ENCODE measurements around the gene EIF2D. TPM values are rescaled to one million over a fixed set of nuclear protein-coding genes. Genes with fewer than 3 reads are reported as not detected.

EIF2D gene
- total RNA-seq, 1 experiment from 2014 or later: 110 TPM

- intact Hi-C loops (cut with micrococcal nuclease): loop anchor here (5.0 kb wide), 1 partner anchor 303 kb away; no protein-coding TSS in a partner anchor
- POLR2A ChIA-PET (ENCODE audit: unreplicated experiment): interaction anchor here (0.6 kb wide), 1 partner anchor 109 kb away, joined by 4 read pairs; no protein-coding TSS in a partner anchor
- no TSS peak for BruUV-seq (replicated peaks)
Measured at GRCh38 chr1:206609229-206609991, 2.9 kb downstream of the EIF2D start.

DNA sequence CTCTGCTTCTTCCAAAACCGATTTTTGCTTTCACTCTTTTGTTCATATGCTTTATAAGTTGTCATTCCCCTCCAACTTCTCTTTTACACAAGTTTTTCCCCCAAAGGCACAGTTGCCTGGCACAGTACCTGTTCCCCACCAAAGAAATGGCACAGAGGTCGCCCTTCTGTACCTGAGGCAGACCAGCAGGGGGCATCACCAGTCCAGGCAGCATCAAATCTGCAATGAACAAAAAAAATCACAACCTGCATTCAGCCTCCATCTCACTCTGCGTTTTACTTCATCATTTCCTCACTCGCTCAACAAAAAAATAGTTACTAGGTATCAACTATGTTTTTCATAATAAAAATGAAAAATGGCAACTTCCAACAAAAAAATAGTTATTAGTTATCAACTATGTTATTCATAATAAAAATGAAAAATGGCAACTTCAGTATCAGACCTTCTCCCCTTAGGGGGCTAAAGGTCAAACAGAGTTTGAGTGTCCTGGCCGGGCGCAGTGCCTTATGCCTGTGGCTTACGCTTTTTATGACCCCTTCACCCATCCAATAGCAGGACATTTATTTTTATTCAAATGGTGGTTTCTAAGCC, 4.1 kb downstream of the EIF2D start:
- ATAC-seq (no peak), DNase-seq (peak; percentile 68)
- BruUV-seq (replicated peaks): no TSS peak
- peaks cover 39% of the 10 kb centered on the region for H3K36me3 ChIP-seq (ENCODE audit: low read depth, low read length)
- no peak overlapping the region for H3K4me2 ChIP-seq (ENCODE audit: low read length)
- ChIA-PET CTCF (no interaction called here), POLR2A (ENCODE audit: unreplicated experiment) (no interaction called here)
- no peak overlapping the region for H2AFZ ChIP-seq (ENCODE audit: low read length)
- intact Hi-C loops (cut with micrococcal nuclease): loop anchor here (1.0 to 5.0 kb wide), 2 partner anchors 56 to 304 kb away; no protein-coding TSS in a partner anchor
- TF ChIP-seq EZH2phosphoT487 (IDR thresholded peaks at IDR 0.05; ENCODE audit: borderline replicate concordance, low read length): no peak
- TF ChIP-seq CTCF (conservative IDR thresholded peaks at IDR 0.05; ENCODE audit: low read depth, low read length): peak; percentile 99
- H3K27ac ChIP-seq (ENCODE audit: low read length): no peak overlapping the region
- no peak overlapping the region for H3K4me3 ChIP-seq (ENCODE audit: low read length)
- H3K9ac ChIP-seq (ENCODE audit: low read length): no peak overlapping the region
- peaks cover 7% of the 10 kb centered on the region for H3K4me1 ChIP-seq (ENCODE audit: insufficient read depth, low read length)
- H3K27me3 ChIP-seq (ENCODE audit: low read length): no peaks in the 10 kb centered on the region
- H3K9me2 ChIP-seq (replicated peaks; ENCODE audit: low read length): no peaks in the 10 kb centered on the region
- H3F3A ChIP-seq (ENCODE audit: low read length, unreplicated experiment): peaks cover 6% of the 10 kb centered on the region
- peaks cover 16% of the 10 kb centered on the region for H3K79me2 ChIP-seq (ENCODE audit: low read length)
- no peaks in the 10 kb centered on the region for H4K20me1 ChIP-seq (ENCODE audit: low read length)
- no peaks in the 10 kb centered on the region for H3K9me3 ChIP-seq (ENCODE audit: low read length)

More at GRCh38 chr1:206609229-206609991, 2.9 kb downstream of the EIF2D start:
- CTCF ChIA-PET: no interaction called here
- no peak overlapping the region for H3K9ac ChIP-seq (ENCODE audit: low read length)
- peaks cover 16% of the 10 kb centered on the region for H3K79me2 ChIP-seq (ENCODE audit: low read length)
- H3K4me1 ChIP-seq (ENCODE audit: insufficient read depth, low read length): peaks cover 7% of the 10 kb centered on the region
- no peaks in the 10 kb centered on the region for H3K9me3 ChIP-seq (ENCODE audit: low read length)
- H3F3A ChIP-seq (ENCODE audit: low read length, unreplicated experiment): peaks cover 6% of the 10 kb centered on the region
- no peak overlapping the region for H3K4me3 ChIP-seq (ENCODE audit: low read length)
- no peak for ATAC-seq
- H3K27me3 ChIP-seq (ENCODE audit: low read length): no peaks in the 10 kb centered on the region
- H3K36me3 ChIP-seq (ENCODE audit: low read depth, low read length): peaks cover 31% of the 10 kb centered on the region
- H3K27ac ChIP-seq (ENCODE audit: low read length): no peak overlapping the region
- H4K20me1 ChIP-seq (ENCODE audit: low read length): no peaks in the 10 kb centered on the region
- H3K4me2 ChIP-seq (ENCODE audit: low read length): no peak overlapping the region
- H2AFZ ChIP-seq (ENCODE audit: low read length): no peak overlapping the region
- TF ChIP-seq CTCF (conservative IDR thresholded peaks at IDR 0.05; ENCODE audit: low read depth, low read length) (no peak), EZH2 (IDR thresholded peaks at IDR 0.05; ENCODE audit: low read length, unreplicated experiment) (no peak), EZH2phosphoT487 (IDR thresholded peaks at IDR 0.05; ENCODE audit: borderline replicate concordance, low read length) (no peak)
- H3K9me2 ChIP-seq (replicated peaks; ENCODE audit: low read length): no peaks in the 10 kb centered on the region
- DNase-seq: no peak

DNA sequence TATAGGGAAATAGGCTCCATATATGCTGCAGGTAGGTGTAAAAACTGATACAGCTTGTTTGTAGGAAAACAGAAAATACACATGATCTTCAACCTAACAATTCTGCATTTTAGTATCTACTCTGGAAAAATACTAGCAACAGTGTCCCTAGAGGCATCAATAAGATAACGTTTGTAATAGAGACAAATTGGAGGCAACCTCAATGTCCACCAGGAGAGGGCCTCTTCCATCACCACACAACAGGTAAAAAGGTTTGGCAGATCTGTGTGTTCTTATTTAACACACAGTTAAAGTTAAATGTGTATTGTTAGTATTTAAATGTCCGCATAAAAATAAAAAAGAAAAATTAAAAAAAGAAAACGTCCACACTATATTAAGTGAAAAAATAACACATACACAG, 5.4 kb downstream of the EIF2D start:
- POLR2A ChIA-PET (ENCODE audit: unreplicated experiment): no interaction called here
- Histone ChIP-seq H3K9me3 (ENCODE audit: low read length) (no peaks in the 10 kb centered on the region), H3F3A (ENCODE audit: low read length, unreplicated experiment) (peaks cover 6% of the 10 kb centered on the region), H3K4me2 (ENCODE audit: low read length) (no peak overlapping the region), H3K9ac (ENCODE audit: low read length) (no peak overlapping the region), H2AFZ (ENCODE audit: low read length) (no peak overlapping the region), H3K4me1 (ENCODE audit: insufficient read depth, low read length) (peaks cover 7% of the 10 kb centered on the region), H3K36me3 (ENCODE audit: low read depth, low read length) (peaks cover 53% of the 10 kb centered on the region), H3K79me2 (ENCODE audit: low read length) (peaks cover 13% of the 10 kb centered on the region), H4K20me1 (ENCODE audit: low read length) (no peaks in the 10 kb centered on the region), H3K9me2 (replicated peaks; ENCODE audit: low read length) (no peaks in the 10 kb centered on the region), H3K27ac (ENCODE audit: low read length) (no peak overlapping the region), H3K4me3 (ENCODE audit: low read length) (no peak overlapping the region), H3K27me3 (ENCODE audit: low read length) (no peaks in the 10 kb centered on the region)
- no peak for TF ChIP-seq EZH2phosphoT487 (IDR thresholded peaks at IDR 0.05; ENCODE audit: borderline replicate concordance, low read length)
- peak; percentile 97 for TF ChIP-seq CTCF (conservative IDR thresholded peaks at IDR 0.05; ENCODE audit: low read depth, low read length)
- intact Hi-C loops (cut with micrococcal nuclease): loop anchor here (1.0 to 5.0 kb wide), 2 partner anchors 305 to 375 kb away; no protein-coding TSS in a partner anchor
- BruUV-seq (replicated peaks): no TSS peak
- ATAC-seq (peak; percentile 86), DNase-seq (peak; percentile 84)
- CTCF ChIA-PET: no interaction called here

Measured in PC-3 (cell line).